Head of caudate nucleus (tissue), 42 donors: ENCODE data around the gene CALR.

Source experiments
- DNase-seq, 42 donors: peaks; one replicate each; pipeline versions ENCODE4 v3.0.0 to v3.0.0-alpha.2; 2020 to 2021; ENCODE audit warnings: mixed read lengths in 7 of 42
- intact Hi-C: fragments of 100-400 bp; cut with DNase I; formaldehyde crosslinking; loops from one replicate; pipeline ENCODE4 v1.15.0; 2022

Gene CALR

GRCh38 chr19:12990853-12991252, 52.4 kb downstream of the CALR start:
- intact Hi-C loops = no loop called here
- no peak for DNase-seq

DNA sequence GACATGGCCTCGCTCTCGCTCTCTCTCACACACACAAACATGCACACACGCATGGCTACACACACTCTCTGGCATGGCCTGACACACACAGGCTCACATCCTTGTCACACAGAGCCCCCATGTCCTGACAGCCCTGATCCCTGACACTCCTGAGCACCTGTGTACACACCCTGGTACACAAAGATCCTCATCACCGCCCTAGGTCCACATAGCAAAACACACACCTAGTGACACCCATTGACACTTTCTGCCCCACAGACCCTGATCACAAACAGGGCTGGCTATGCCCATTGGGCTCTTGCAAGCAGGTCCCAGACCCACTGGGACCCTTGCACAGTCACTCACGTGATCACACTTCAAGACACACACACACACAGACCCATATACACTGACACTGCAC, 52.9 kb downstream of the CALR start:
- intact Hi-C loops = no loop called here

DNA sequence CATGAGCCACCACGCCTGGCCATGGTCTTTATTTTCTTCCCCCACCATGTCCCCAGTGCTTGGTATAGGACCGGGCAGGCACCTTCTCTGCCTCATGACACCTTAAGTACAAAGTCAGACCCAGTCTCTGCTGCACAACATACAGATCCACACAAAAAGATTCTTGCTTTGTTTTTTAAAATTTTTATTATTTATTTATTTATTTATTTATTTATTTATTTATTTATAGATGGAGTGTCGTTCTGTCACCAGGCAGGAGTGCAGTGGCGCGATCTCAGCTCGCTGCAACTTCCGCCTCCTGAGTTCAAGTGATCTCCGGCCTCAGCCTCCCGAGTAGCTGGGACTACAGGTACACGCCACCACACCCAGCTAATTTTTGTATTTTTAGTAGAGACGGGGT, 54.3 kb downstream of the CALR start:
- DNase-seq = no peak
- intact Hi-C loops = no loop called here

More for the DNA sequence above, 52.9 kb downstream of the CALR start:
- no peak for DNase-seq

- intact Hi-C loops = no loop called here
- peak in 1 of 42 donors; percentile 36 for DNase-seq
Measured at GRCh38 chr19:12993562-12993961, 55.2 kb downstream of the CALR start.
